NCI-H1930 (cell line): Measurements from ENCODE around the gene FICD.
A peak's percentile ranks its signal among the peaks of the same experiment; 100 is the strongest.

ENCODE experiments used
- DNase-seq, 2 experiments: peaks; one replicate each; lab custom pipeline; 2025; lab: John Stamatoyannopoulos, UW

The FICD gene

GRCh38 chr12:108502922-108503321 lies 12.2 kb upstream of the FICD start:
- no peak for DNase-seq

- peak in 1 of 2 experiments; percentile 9 for DNase-seq
These were observed 9.9 kb upstream of the FICD start for GRCh38 chr12:108505129-108505528.

DNA sequence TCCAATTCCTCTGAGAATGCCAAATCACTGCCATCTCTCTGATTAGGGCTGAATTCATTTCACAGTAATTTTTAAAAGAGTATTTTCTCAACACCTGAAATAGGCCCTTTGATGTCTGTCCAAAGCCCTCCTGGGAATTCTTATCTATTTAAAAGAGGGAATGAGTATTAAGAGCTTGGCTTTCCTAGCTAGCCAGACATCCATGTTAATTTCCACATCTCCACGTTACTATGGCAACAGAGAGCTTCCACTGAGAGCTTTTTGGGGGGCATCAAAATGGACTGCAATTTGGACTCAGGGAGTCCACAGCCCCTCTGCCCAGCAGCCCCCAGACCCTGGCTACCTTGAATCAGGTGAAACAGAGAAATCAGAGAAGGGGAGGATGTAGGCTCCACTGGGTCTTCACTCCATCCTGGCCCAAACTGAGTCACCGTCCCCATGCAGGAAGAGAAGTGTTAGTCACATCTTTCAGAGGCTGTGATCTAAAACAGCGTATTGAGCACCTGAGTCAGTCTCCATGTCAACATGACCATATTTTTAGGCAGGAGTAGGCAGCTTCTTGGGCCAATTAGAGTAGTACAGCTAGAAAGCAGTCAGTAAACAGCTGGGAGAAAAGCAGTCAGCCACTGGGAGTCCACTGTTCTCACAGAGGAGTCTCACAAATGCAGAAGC lies 7.0 kb upstream of the FICD start:
- no peak for DNase-seq

DNA sequence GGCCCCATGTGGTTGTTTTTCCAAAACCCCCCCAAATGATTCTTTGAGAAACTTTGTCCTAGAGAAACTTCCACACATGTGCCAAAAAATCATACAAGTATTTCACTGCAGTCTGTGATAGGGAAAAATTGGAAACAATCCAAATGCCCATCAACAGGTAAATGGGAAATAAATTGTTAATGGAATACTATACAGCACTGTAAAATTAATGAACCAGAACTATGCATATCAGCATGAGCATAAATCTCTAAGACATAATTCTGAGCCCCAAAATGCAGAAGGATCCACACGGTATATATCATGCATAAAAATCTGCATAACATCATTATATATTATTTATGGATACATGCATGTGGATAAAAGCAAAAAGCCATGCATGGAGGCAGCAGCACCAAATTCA lies 5.3 kb upstream of the FICD start:
- DNase-seq: no peak

DNA sequence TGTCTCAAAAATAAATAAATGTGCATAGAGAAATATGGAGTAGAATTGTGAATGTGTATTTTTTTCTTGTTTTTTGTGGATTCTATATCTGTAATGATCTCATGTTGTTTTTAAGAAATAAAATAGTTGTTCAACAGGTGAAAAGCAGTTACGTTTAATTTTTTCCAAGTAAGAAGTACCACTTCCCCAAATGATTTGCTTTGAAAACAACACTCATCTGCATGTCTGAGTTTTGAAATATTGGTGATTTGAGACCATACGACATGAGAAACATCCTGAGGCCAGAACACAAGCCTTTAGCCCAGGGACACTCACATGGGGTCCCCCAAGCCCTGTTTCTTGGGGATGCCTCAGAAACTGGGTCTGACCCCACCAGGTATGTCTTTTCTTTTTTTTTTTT lies 4.2 kb upstream of the FICD start:
- DNase-seq: no peak

DNA sequence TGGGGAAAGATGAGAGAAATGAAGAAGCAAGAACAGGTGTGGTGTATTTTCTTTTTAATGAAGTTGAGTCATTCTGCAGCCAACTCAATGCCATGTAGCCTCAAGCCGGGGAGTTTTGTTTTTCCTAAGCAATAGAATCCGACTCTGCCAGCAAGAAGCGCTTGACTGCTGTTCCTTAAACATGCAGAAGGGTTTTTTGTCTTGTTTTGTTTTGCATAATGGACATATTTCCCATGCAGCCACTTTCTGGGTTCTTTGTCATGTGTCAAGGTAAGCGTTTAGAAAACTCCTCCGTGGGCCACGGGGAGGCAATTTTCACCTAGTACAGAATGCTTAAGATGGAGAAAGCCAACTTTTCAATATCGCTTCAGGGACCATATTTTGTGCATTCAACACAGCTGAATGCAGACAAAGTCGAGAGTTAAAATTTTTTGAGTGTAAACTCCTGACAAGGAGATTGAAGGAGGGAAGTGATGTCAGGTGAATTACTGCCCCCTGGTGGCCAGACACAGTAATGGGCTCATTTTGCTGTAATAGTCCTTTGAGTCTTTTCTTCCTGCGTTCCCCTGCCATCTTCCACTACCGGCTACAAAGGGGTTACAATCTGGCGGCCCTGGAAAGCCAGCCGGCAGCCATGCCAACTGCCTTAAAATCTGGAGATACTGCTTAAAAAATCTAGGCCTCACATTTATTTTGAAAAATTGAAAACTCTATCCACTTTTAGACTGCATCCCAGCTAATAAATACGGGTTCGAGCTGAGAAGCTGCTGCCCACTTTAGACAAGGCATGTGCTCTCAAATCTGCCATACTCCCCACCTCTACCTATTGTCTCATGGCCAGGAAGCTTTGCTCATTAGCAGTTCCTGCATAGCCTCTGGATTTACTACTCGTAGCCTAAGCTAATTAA lies 3.2 kb upstream of the FICD start:
- peak; percentile 46 to 49 for DNase-seq

- no peak for DNase-seq
These were observed 557 bp upstream of the FICD start for GRCh38 chr12:108514468-108514972.

DNA sequence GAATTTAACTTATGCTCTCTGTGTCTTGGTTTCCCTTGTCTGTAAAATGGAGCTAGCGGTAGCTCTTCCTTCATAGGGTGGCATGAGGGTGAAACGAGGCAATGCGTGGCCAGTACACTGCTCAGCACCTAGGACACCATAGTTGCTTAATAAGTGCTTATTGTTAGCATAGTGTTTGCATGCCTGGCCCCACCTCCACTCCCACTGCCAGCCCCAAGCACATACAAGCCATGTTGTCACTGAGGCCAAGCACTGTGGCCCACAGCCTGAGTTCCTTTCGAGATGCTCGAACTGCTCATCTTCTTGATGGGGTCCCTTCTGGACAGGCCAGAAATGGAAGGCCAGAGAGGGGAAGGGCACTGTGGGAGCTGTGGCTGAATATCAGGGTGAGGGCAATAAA lies 839 bp downstream of the FICD start:
- DNase-seq: no peak

DNA sequence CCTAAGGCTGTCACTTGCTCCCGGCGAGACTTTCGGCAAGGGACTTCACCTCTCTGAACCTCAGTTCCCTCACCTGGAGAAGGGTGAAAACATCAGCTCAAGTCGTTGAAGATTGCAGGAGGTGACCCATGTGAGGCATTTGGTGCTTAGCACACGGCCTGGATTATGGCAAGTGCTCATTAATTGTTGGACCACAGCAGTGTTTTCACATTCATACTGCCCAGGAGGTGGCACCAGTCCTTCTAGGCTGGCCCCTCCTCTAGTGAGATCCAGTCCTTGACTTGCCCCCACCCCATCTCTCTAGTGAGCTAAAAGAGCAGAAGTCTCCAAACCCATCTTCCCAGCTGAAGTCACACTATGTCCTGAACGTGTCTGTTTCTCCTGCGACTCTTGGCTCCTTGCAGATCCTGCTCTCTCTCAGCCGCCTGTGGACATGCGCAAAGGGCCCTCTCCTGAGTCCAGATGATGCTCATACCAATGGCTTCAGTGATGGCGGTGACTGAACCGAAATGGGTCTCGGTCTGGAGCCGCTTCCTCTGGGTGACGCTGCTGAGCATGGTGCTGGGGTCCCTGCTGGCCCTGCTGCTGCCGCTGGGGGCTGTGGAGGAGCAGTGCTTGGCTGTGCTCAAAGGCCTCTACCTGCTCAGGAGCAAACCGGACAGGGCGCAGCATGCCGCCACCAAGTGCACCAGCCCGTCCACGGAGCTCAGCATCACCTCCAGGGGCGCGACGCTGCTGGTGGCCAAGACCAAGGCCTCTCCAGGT lies 1.6 kb downstream of the FICD start:
- no peak for DNase-seq

DNA sequence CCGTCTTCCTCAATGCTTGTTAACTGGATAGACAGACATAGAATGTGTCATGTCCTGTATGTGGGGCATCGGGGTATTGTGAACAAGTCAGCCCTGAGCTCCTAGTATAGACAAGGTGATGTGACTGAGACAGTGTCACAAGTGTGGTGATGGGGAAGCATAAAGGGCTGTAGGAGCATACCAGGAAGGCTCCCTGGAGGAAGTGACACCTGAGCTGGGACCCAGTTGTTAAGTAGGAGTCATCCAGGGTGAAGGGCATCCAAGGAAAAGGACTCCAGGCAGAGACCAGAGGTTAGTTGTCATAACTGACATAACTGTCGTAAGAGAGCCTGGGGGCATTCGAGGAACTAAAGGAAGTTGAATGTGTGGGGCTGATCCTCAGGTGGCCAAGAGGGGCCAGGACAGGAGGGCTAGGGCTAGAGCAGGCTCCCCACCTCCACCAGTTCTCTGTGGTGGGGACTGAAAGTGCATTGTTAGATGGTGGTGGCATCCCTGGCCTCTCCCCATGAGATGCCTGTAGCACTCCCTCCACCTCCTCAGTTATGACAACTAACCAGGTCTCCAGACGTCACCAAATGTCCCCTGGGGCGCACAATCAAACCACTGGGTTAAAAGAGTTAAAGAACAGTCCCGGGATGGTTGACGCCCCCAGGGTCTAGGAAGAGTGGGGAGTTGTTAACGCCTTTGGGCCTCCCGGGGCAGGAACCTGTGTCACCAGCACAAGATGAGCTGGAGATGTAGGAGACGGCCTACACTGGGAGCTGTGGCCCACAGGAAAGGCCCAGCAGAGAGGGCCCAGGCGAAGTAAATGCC lies 2.4 kb downstream of the FICD start:
- no peak for DNase-seq

- no peak for DNase-seq
These were observed 3.1 kb downstream of the FICD start for GRCh38 chr12:108518101-108518715.

DNA sequence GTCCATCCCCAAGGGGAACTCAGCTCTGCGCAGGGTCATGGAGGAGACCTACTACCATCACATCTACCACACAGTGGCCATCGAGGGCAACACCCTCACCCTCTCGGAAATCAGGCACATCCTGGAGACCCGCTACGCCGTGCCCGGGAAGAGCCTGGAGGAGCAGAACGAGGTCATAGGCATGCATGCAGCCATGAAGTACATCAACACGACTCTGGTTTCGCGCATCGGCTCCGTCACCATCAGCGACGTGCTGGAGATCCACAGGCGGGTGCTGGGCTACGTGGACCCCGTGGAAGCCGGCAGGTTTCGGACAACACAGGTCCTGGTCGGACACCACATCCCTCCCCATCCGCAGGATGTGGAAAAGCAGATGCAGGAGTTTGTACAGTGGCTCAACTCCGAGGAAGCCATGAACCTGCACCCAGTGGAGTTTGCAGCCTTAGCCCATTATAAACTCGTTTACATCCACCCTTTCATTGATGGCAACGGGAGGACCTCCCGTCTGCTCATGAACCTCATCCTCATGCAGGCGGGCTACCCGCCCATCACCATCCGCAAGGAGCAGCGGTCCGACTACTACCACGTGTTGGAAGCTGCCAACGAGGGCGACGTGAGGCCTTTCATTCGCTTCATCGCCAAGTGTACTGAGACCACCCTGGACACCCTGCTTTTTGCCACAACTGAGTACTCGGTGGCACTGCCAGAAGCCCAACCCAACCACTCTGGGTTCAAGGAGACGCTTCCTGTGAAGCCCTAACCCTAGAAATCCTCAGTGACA lies 3.8 kb downstream of the FICD start:
- no peak for DNase-seq

GRCh38 chr12:108519558-108519957 lies 4.5 kb downstream of the FICD start:
- DNase-seq: no peak

- no peak for DNase-seq
These were observed 8.3 kb downstream of the FICD start for GRCh38 chr12:108523365-108523764.

- DNase-seq: no peak
These were observed 10.6 kb downstream of the FICD start for GRCh38 chr12:108525681-108526080.

DNA sequence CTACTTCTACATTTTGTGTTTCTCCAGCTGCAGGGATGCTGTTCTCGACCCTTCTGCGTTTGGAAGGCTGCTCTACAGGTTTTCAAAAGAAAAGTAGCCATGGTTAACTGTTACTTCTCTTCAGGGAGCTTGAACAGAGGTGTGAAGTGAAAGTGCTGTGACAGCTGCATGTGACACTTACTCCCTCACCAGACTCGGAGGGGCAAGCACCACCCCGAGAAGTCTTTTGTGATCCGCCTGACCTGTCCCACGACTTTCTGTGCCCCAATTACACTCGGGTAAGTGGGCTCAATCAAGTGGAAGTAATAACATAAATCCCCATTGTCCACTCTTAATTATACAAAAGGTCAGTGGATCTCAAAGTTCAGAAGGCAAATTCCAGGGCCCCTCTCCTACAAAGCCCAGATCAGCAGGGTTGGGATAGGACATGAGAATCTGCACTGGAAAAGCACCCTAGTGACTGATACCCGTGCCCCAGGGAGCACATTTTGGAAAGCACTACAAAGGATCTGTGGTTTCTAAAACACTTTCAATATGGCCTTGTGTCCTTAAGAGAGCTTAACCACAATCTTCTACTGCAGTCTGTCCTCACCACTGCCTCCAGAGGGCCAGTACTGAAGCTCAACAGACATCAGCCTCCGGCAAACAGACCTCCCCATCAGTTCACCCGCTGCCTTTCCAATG lies 11.5 kb downstream of the FICD start:
- DNase-seq: no peak

DNA sequence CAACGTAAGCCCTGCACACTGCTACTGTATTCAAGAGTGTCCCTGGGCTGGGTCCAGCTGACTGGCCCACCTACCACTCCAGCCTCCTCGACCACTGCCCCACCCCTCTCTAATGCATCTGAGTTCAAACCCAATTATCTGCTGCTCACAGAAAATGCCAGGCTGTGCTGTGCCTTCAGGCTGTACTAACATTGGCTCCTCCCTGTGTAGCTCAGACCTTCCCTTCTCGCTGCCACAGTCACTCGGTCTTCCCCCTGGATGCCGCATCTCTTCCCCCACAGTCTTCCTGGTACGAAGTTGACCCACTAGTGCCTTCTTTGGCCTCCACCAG lies 12.1 kb downstream of the FICD start:
- DNase-seq: no peak

GRCh38 chr12:108530161-108530560 lies 15.1 kb downstream of the FICD start:
- DNase-seq: no peak

DNA sequence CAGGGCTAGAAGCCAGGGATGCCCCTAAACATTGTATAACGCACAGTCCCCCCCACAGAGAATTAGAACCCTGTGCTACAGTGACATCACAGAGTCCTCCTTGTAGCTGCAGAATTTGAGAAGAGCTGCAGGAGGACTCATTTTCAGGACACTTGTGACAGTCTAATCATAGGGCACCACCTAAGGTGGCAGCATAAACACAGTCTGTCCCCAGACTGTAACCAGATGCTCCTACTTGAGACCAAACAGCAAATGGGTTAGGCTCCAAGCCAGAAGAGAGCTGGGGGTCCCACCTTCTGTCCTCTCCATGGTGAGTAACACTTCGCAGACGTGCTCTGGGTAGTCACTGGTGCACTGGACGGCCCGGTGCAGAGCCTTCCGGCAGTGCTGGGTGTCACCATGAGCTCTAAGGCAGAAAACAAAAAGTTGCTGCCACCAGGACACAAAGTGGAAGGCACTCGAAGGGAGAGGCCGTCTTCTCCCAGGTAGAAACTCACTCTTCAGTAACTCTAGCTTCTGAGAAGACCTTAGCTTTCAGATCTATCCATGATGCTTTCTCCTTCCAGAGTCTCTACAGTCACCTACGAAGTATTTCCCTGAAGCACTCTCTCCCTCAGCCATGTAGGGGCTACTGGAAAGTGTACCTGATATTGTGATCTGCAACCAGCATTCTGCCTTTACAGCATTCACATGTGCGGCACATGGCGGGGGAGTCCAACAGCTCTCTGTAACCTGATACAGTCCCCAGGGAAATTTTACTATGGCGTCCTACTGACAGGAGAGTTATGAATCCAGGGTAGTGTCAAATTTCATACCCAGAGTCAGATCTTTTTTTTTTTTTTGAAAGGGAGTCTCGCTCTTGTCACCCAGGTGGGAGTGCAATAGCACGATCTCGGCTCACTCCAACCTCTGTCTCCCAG lies 17.1 kb downstream of the FICD start:
- DNase-seq: peak; percentile 33 to 45
